A549 (cell line): ENCODE data around the gene EMD. TPM values are rescaled to one million over a fixed set of nuclear protein-coding genes. Genes with fewer than 3 reads are reported as not detected.

Experiments used
- ATAC-seq, 2 experiments: fragments of 200-7000 bp in 1 of 2; fragments of >200 bp in 1 of 2; cut with Nextera tagmentation in 1 of 2; cut with Tn5 transposase in 1 of 2; 3 replicates each; pipeline versions ENCODE4 v1.8.0 to v1.9.1; 2018 to 2020; ENCODE audit warnings: mild to moderate bottlenecking in 1 of 2, moderate library complexity in 1 of 2
- CTCF ChIA-PET: fragments of 300-600 bp; sonication (Branson Sonifier 250); formaldehyde crosslinking; extraction: SDS; loops from one replicate; lab custom pipeline; 2021; ENCODE audit warnings: antibody characterized with exemption, inconsistent platforms; lab: Yijun Ruan, JAX
- POLR2A ChIA-PET: fragments of 350-600 bp; formaldehyde crosslinking; extraction: SDS; loops from one replicate; lab custom pipeline; 2021; ENCODE audit warnings: antibody characterized with exemption, inconsistent platforms; lab: Yijun Ruan, JAX
- DNase-seq, 2 experiments: peaks; one replicate each; pipeline versions ENCODE4 v3.0.0 to v3.0.0-alpha.2; 2011 to 2016; ENCODE audit warnings: low read depth in 1 of 2, low spot score in 1 of 2
- FAIRE-seq: peaks from 2 replicates; lab custom pipeline; 2011; peaks lifted over from hg19 to GRCh38; lab: Jason Lieb, UNC
- H3K27ac ChIP-seq, 2 experiments: fragments of >200 bp; sonication (Bioruptor Twin); formaldehyde crosslinking; 3 replicates each; pipeline ENCODE4 v1.5.1; 2016 to 2017
- H3K4me1 ChIP-seq: fragments of >200 bp; sonication (Bioruptor Twin); formaldehyde crosslinking; 3 replicates; pipeline ENCODE4 v1.6.1; 2016
- H3K4me2 ChIP-seq: fragments of >200 bp; sonication (Bioruptor Twin); formaldehyde crosslinking; 3 replicates; pipeline ENCODE4 v1.6.1; 2016
- H3K4me3 ChIP-seq: fragments of >200 bp; sonication (Bioruptor Twin); formaldehyde crosslinking; 3 replicates; pipeline ENCODE4 v1.5.1; 2016
- H3K9me3 ChIP-seq: fragments of >200 bp; sonication (Bioruptor Twin); formaldehyde crosslinking; 3 replicates; pipeline ENCODE4 v1.6.1; 2016
- BHLHE40 ChIP-seq: IDR thresholded peaks from 2 replicates; pipeline ENCODE4 v1.6.1; 2012; ENCODE audit warnings: low read depth, low read length, inconsistent platforms
- CTCF ChIP-seq: fragments of >200 bp; sonication (Bioruptor Twin); formaldehyde crosslinking; IDR thresholded peaks from 3 replicates; pipeline ENCODE4 v1.5.1; 2016
- E2F6 ChIP-seq: IDR thresholded peaks from 2 replicates; pipeline ENCODE4 v1.6.1; 2012; ENCODE audit warnings: low read depth, borderline replicate concordance
- EP300 ChIP-seq, 2 experiments: fragments of >200 bp; sonication (Bioruptor Twin); formaldehyde crosslinking; IDR thresholded peaks; 2 replicates in 1 of 2; 3 replicates in 1 of 2; pipeline ENCODE4 v1.6.1; 2016 to 2017
- ESRRA ChIP-seq: fragments of 150-350 bp; IDR thresholded peaks from 2 replicates; pipeline ENCODE4 v1.6.1; 2014; ENCODE audit warnings: mild to moderate bottlenecking, low read length, borderline replicate concordance
- FOSB ChIP-seq: fragments of 250-450 bp; sonication (Bioruptor Pico); IDR thresholded peaks from 2 replicates; pipeline ENCODE4 v1.5.0; 2020; ENCODE audit warnings: mild to moderate bottlenecking, moderate library complexity
- HES2 ChIP-seq: fragments of >200 bp; sonication (Bioruptor Twin); formaldehyde crosslinking; IDR thresholded peaks from 2 replicates; pipeline ENCODE4 v1.6.1; 2016
- HOXB5 ChIP-seq: fragments of 250-450 bp; sonication (Bioruptor Pico); IDR thresholded peaks from 2 replicates; pipeline ENCODE4 v1.5.0; 2020; ENCODE audit warnings: mild to moderate bottlenecking, moderate library complexity
- JUNB ChIP-seq: fragments of >200 bp; sonication (Bioruptor Twin); formaldehyde crosslinking; IDR thresholded peaks from 2 replicates; pipeline ENCODE4 v1.6.1; 2016
- KDM1A ChIP-seq: fragments of 200-600 bp; sonication (generic); IDR thresholded peaks from 2 replicates; pipeline ENCODE4 v1.6.1; 2016; ENCODE audit warnings: low read depth, mild to moderate bottlenecking
- KDM5A ChIP-seq: fragments of 200-600 bp; sonication (generic); IDR thresholded peaks from 2 replicates; pipeline ENCODE4 v1.6.1; 2016; ENCODE audit warnings: antibody characterized with exemption, mild to moderate bottlenecking
- MAX ChIP-seq: IDR thresholded peaks from 2 replicates; pipeline ENCODE4 v1.6.1; 2012
- MYC ChIP-seq: IDR thresholded peaks from 2 replicates; pipeline ENCODE4 v1.6.1; 2012; ENCODE audit warnings: mild to moderate bottlenecking, inconsistent platforms, low read length, improper control_type of control experiment, borderline replicate concordance
- NFE2L2 ChIP-seq: fragments of 150-350 bp; conservative IDR thresholded peaks from 2 replicates; pipeline ENCODE4 v1.6.1; 2014; ENCODE audit warnings: low read length
- NPAS2 ChIP-seq: fragments of 250-450 bp; sonication (Bioruptor Pico); IDR thresholded peaks from 2 replicates; pipeline ENCODE4 v1.8.0; 2022; ENCODE audit warnings: mild to moderate bottlenecking, moderate library complexity, borderline replicate concordance
- RAD21 ChIP-seq, 2 experiments: fragments of >200 bp in 1 of 2; sonication (Bioruptor Twin) in 1 of 2; formaldehyde crosslinking in 1 of 2; IDR thresholded peaks in 1 of 2; conservative IDR thresholded peaks in 1 of 2; 2 replicates in 1 of 2; 3 replicates in 1 of 2; pipeline ENCODE4 v1.6.1; 2012 to 2018; ENCODE audit warnings: inconsistent platforms in 1 of 2
- RARB ChIP-seq: fragments of 250-450 bp; sonication (Bioruptor Pico); IDR thresholded peaks from 2 replicates; pipeline ENCODE4 v1.8.0; 2021; ENCODE audit warnings: mild to moderate bottlenecking, moderate library complexity
- RCOR1 ChIP-seq: fragments of 150-350 bp; IDR thresholded peaks from 2 replicates; pipeline ENCODE4 v1.6.1; 2014; ENCODE audit warnings: antibody characterized with exemption, low read length, low read depth
- TFCP2L1 ChIP-seq: fragments of 250-450 bp; sonication (Bioruptor Pico); IDR thresholded peaks from 2 replicates; pipeline ENCODE4 v1.5.0; 2021; ENCODE audit warnings: mild to moderate bottlenecking
- TP53 ChIP-seq: fragments of 250-450 bp; sonication (Bioruptor Pico); IDR thresholded peaks from 2 replicates; pipeline ENCODE4 v1.5.0; 2021; ENCODE audit warnings: mild to moderate bottlenecking, moderate library complexity
- USF2 ChIP-seq: fragments of 450-650 bp; IDR thresholded peaks from 2 replicates; pipeline ENCODE4 v1.6.1; 2014; ENCODE audit warnings: antibody characterized with exemption
- WGBS: methylation state at CpG from one replicate; pipeline ENCODE4 v1.1.6; 2017; ENCODE audit errors: missing lambda C conversion rate; 5-methylcytosine and 5-hydroxymethylcytosine counted together
- polyA plus RNA-seq, 4 experiments: library from polyadenylated mRNA; depleted of rRNA in 3 of 4; stranded (reverse); fragments of >200 nt; fragmentation: RNase III in 1 of 4; extraction: RNeasy Plus Mini Kit Qiagen cat#74134 plus additional on column Dnase treatment in 1 of 4; gene quantifications; 2 replicates in 3 of 4; 3 replicates in 1 of 4; pipeline ENCODE4 v1.2.3, GENCODE V29; 2011 to 2017

EMD gene
- polyA plus RNA-seq, 2 of the 4 experiments (the other 2 are of a cell fraction) = 34.6 to 126 TPM

- ATAC-seq (peak in 1 of 2 experiments; percentile 10; a peak in 3 of 6 replicates), DNase-seq (peak in 1 of 2 experiments; percentile 86), FAIRE-seq (no peak)
- H3K4me1 ChIP-seq = peaks cover 18% of the 10 kb centered on the region; the same call in 2 of the 3 replicates
- TF ChIP-seq ESRRA (no peak), USF2 (0 out of 2 replicates have a peak, but pooled peaks have one; percentile 7), TP53 (CRISPR knock-in tag) (peak; percentile 69; the same call in 1 of the 2 replicates), E2F6 (peak; percentile 51; the same call in 1 of the 2 replicates), TFCP2L1 (CRISPR knock-in tag) (peak; percentile 49; the same call in 1 of the 2 replicates), RAD21 (conservative IDR thresholded peaks at IDR 0.05 in 1 of 2, IDR thresholded peaks at IDR 0.05 in 1 of 2) (peak in 1 of 2 experiments; percentile 20; a peak in 1 of 5 replicates), HOXB5 (CRISPR knock-in tag) (no peak), MAX (peak; percentile 96), KDM1A (no peak), MYC (peak; percentile 96; the same call in 1 of the 2 replicates), NFE2L2 (no peak), EP300 (IDR thresholded peaks at IDR 0.05) (no peak), FOSB (CRISPR knock-in tag) (0 out of 2 replicates have a peak, but pooled peaks have one; percentile 30), BHLHE40 (0 out of 2 replicates have a peak, but pooled peaks have one; percentile 6), KDM5A (no peak), CTCF (peak; percentile 64)
- no peaks in the 10 kb centered on the region for H3K9me3 ChIP-seq
- CTCF ChIA-PET = interaction anchor here (0.6 to 4.7 kb wide), 11 partner anchors 9 to 136 kb away, joined by 3 to 28 read pairs (median 5); partner anchors contain the start of genes DNASE1L1, FLNA and TAFAZZIN
- 1% methylated on average over 36 of the region's 49 CpGs for WGBS
- POLR2A ChIA-PET = interaction anchor here (1.0 to 2.1 kb wide), 13 partner anchors 11 to 142 kb away, joined by 3 to 19 read pairs (median 4); partner anchors contain the start of genes ATP6AP1, DNASE1L1, PLXNA3 and SLC10A3
- peak overlapping the region; percentile 88 for H3K4me3 ChIP-seq
- peak overlapping the region; percentile 89 for H3K4me2 ChIP-seq
- H3K27ac ChIP-seq = peak overlapping the region; percentile 96 to 100
These were observed 19.8 kb downstream of the EMD start for GRCh38 chrX:154398668-154399526.

- FAIRE-seq (no peak), ATAC-seq (no peak), DNase-seq (no peak)
- H3K4me3 ChIP-seq = peak overlapping the region; percentile 88
- TF ChIP-seq TFCP2L1 (CRISPR knock-in tag) = peak; percentile 53
- TF ChIP-seq JUNB = no peak
- no peak for TF ChIP-seq NPAS2 (CRISPR knock-in tag)
- no peak for TF ChIP-seq RCOR1
- no peak for TF ChIP-seq ESRRA
- TF ChIP-seq RARB (CRISPR knock-in tag) = peak; percentile 62; the same call in 1 of the 2 replicates
- TF ChIP-seq TP53 (CRISPR knock-in tag) = no peak
- TF ChIP-seq HES2 = no peak
- no peaks in the 10 kb centered on the region for H3K9me3 ChIP-seq
- CTCF ChIA-PET = interaction anchor here (0.9 to 4.7 kb wide), 8 partner anchors 10 to 136 kb away, joined by 3 to 28 read pairs (median 4); partner anchors contain the start of genes DNASE1L1, FLNA and TAFAZZIN
- POLR2A ChIA-PET = interaction anchor here (1.3 to 2.1 kb wide), 3 partner anchors 10 to 12 kb away, joined by 4 to 19 read pairs (median 6); partner anchors contain the start of genes DNASE1L1 and TAFAZZIN
- H3K4me1 ChIP-seq = peaks cover 18% of the 10 kb centered on the region; the same call in 2 of the 3 replicates
- WGBS = 24% methylated on average over 12 of the region's 14 CpGs
- peak overlapping the region; percentile 89 for H3K4me2 ChIP-seq
- H3K27ac ChIP-seq = peak overlapping the region; percentile 96 to 100
These were observed 20.7 kb downstream of the EMD start for GRCh38 chrX:154399527-154400368.
